DOHH2 (cell line): ENCODE measurements around the gene SNX24.

Experiments used
- CTCF ChIP-seq: fragments of 200-600 bp; sonication (generic); IDR thresholded peaks from one replicate; pipeline ENCODE4 v1.5.1; 2014; ENCODE audit warnings: antibody characterized with exemption, mild to moderate bottlenecking, low read depth, low read length; ENCODE audit not compliant: poor library complexity, severe bottlenecking
- EZH2phosphoT487 ChIP-seq: fragments of 200-600 bp; sonication (generic); IDR thresholded peaks from 2 replicates; pipeline ENCODE4 v1.6.1; 2017; ENCODE audit warnings: borderline replicate concordance, mild to moderate bottlenecking, antibody characterized with exemption, low read length, moderate library complexity, mixed read lengths

- TF ChIP-seq CTCF = no peak
- TF ChIP-seq EZH2phosphoT487 = no peak
These were observed 19.4 kb downstream of the SNX24 start for GRCh38 chr5:122864842-122865241.
